Adipocyte (in vitro differentiated cells): ENCODE measurements around the gene CXCL11.
"Not testable (repeated sequence)": the region's sequence is repeated elsewhere in the genome, so short reads cannot be mapped to it uniquely, and the experiment has no call there.

Experiments used
- DNase-seq: peaks from one replicate; pipeline ENCODE4 v3.0.0-alpha.2; 2015; ENCODE audit warnings: low read depth
- H3K27me3 ChIP-seq: replicated peaks from 2 replicates; pipeline ENCODE4 v1.7.0; 2013; ENCODE audit warnings: mild to moderate bottlenecking, low read length, moderate library complexity; ENCODE audit not compliant: control insufficient read depth, insufficient read depth
- H3K36me3 ChIP-seq: 2 replicates; pipeline ENCODE4 v1.7.0; 2013; ENCODE audit warnings: low read length, mild to moderate bottlenecking, moderate library complexity; ENCODE audit not compliant: control insufficient read depth, insufficient read depth, severe bottlenecking
- H3K4me1 ChIP-seq: 2 replicates; pipeline ENCODE4 v1.7.0; 2013; ENCODE audit warnings: mild to moderate bottlenecking, low read length, moderate library complexity; ENCODE audit not compliant: control insufficient read depth, insufficient read depth
- H3K4me3 ChIP-seq: 2 replicates; pipeline ENCODE4 v1.7.0; 2013; ENCODE audit warnings: mild to moderate bottlenecking, low read length, moderate library complexity
- H3K9ac ChIP-seq: 2 replicates; pipeline ENCODE4 v1.7.0; 2013; ENCODE audit warnings: mild to moderate bottlenecking, low read length, moderate library complexity
- H3K9me3 ChIP-seq: 2 replicates; pipeline ENCODE4 v1.7.0; 2013; ENCODE audit warnings: mild to moderate bottlenecking, low read length, moderate library complexity; ENCODE audit not compliant: control insufficient read depth

Gene CXCL11

DNA sequence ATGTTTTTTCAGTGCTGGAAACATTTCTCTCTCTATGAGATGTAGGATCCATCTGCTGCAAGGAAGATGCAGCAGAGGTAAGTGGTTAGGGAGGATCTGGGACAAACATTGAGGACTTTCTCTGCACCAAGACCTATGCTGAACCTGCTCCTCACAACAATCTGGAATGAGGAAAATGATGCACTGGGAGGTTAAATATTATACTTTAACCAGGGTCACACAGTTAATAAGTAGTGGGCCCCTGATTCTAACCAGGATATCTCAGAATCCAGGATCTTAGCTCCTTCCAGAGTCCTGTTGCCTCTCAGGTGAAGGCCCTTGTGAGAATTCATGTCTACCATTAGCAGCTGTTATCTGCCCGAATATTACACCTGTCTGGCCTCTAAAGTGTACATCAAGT is 35.6 kb downstream of the CXCL11 start:
- no peak overlapping the region for H3K9ac ChIP-seq
- no peaks in the 10 kb centered on the region for H3K27me3 ChIP-seq
- H3K4me1 ChIP-seq, result no peaks in the 10 kb centered on the region
- H3K4me3 ChIP-seq, result no peak overlapping the region
- H3K36me3 ChIP-seq, result no peaks in the 10 kb centered on the region
- H3K9me3 ChIP-seq, result no peaks in the 10 kb centered on the region
- DNase-seq, result no peak

DNA sequence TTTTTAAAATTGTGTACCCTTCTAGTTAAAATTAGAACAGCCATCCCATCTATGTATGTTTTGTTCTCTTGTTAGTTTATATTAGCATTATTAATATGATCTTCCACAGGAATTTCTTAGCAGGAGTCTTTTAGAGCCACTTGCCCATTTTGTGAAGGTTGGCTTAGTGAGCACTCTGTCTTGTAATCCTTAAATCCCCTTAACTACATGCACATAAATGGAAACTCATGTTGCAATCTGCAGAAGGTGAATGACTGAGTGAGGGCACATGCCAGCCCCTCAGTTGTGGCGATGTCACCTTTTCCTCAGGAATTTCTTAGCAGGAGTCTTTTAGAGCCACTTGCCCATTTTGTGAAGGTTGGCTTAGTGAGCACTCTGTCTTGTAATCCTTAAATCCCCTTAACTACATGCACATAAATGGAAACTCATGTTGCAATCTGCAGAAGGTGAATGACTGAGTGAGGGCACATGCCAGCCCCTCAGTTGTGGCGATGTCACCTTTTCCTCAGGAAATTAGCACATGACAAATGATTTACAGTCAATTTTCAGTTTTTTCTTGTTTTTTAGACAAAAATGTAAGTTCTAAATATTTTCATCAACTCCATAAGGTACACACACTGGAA is 37.2 kb downstream of the CXCL11 start:
- not testable (repeated sequence) for H3K9me3 ChIP-seq, H3K9ac ChIP-seq, DNase-seq, H3K27me3 ChIP-seq, H3K36me3 ChIP-seq, H3K4me3 ChIP-seq, H3K4me1 ChIP-seq

DNA sequence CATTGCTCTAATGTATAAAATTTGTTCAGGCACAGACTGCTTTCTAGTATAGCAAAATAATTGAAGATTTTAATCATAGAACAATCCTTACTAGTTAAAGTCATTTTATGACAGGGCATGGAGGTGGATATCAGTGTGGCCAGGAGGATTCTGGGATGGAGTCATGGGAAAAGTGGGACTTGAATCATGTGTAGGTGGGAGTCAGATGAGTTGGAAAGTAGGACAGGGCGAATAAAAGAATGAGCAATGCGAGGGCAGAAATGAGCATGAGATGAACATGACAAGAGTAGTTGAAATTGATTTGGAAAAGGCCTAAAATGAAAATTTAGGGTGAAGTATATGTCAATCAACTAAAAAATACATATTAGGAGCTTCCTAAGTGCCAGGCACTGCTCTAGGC is 37.9 kb downstream of the CXCL11 start:
- Histone ChIP-seq H3K36me3 (no peaks in the 10 kb centered on the region), H3K27me3 (no peaks in the 10 kb centered on the region), H3K9ac (no peak overlapping the region), H3K4me3 (no peak overlapping the region), H3K9me3 (no peaks in the 10 kb centered on the region), H3K4me1 (no peaks in the 10 kb centered on the region)
- DNase-seq, result no peak

DNA sequence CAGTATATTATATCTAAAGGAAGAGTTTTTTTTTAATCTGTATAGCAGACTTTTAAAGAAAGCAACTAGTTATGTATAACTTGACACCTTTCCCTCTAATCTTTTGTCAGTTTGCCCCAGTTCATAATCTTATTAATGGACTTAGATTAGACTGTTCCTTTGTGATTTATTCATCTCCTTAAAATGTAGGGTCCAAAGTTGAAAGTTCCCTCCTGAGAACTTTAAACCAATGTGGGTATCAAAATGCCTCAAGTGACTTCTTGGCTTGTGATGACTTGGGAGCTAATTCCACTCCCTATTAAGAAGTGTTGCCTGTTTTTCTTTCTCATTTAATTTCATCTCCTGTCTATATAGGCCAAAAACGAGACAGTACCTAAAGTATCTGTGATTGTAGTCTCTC is 38.8 kb downstream of the CXCL11 start:
- no peak for DNase-seq
- no peak overlapping the region for H3K9ac ChIP-seq
- no peak overlapping the region for H3K4me3 ChIP-seq
- H3K36me3 ChIP-seq, result no peaks in the 10 kb centered on the region
- no peaks in the 10 kb centered on the region for H3K4me1 ChIP-seq
- no peaks in the 10 kb centered on the region for H3K9me3 ChIP-seq
- no peaks in the 10 kb centered on the region for H3K27me3 ChIP-seq

DNA sequence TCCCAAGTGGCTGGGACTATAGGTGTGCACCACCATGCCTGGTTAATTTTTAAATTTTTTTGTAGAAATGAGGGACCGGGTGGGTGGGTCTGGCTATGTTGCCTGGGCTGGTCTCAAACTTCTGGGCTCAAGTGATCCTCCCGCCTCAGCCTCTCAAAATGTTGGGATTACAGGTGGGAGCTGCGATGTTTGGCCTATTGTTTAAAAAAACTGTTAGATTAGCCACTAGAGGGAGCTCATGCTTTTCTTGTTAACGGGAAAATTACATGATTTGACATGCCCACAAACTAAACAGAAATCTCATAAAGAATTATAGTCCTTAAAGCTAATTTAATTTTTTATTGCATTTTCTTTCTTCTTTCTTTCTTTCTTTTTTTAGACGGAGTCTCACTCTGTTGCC is 40.1 kb downstream of the CXCL11 start:
- Histone ChIP-seq H3K4me1 (no peaks in the 10 kb centered on the region), H3K27me3 (no peaks in the 10 kb centered on the region), H3K9ac (no peak overlapping the region), H3K9me3 (no peaks in the 10 kb centered on the region), H3K4me3 (no peak overlapping the region), H3K36me3 (no peaks in the 10 kb centered on the region)
- DNase-seq, result peak; percentile 91

DNA sequence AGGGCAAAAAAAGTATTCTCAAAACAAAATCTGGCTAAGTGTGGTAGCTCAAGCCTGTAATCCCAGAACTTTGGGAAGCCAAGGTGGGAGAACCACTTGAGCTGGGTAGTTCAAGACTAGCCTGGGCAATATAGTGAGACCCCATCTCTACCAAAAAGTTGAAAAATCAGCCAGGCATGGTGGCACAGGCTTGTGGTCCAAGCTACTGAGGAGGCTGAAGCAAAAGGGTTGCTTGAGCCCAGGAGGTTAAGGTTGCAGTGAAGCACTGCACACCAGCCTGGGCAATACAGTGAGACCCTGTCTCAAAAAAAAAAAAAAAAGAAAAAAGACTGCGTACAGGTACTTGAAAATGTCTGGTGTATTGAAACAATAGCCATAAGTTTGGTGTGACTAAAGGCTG is 43.4 kb downstream of the CXCL11 start:
- no peaks in the 10 kb centered on the region for H3K27me3 ChIP-seq
- H3K4me3 ChIP-seq, result no peak overlapping the region
- no peak for DNase-seq
- no peaks in the 10 kb centered on the region for H3K9me3 ChIP-seq
- H3K9ac ChIP-seq, result no peak overlapping the region
- peaks cover 18% of the 10 kb centered on the region for H3K4me1 ChIP-seq
- no peaks in the 10 kb centered on the region for H3K36me3 ChIP-seq

DNA sequence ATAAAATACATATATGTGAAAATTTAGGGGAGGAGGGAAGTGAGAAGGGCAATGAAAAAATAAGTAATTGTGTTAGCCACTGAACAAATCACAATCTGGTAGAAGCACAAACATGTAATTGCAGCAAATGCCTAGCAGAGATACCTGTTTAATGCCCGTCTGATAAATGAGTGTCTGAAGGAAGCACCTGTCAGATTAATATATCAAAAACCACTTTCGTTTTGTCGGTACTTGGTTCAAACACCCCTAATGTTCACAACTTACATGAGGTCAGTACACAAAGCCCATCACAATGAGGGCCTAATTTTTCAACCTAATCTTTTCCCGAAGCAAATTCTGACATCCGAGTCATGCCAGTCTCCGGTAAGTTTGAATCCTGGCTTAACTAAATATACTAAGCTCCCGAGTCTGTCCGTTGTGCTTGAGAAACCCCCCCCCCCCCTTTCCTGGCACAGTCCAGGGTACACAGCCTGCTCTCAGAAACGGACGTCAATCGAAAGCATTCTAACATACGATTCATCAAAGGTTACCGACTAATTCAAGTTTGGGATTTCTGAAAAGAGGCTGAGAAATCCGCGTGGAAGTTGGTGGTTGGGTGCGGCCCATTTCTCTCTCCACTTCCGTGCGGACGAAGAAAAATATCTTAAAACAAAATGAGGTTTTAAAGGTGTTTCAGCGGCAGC is 45.9 kb downstream of the CXCL11 start:
- no peaks in the 10 kb centered on the region for H3K36me3 ChIP-seq
- H3K9ac ChIP-seq, result peak overlapping the region; percentile 97
- DNase-seq, result peak; percentile 54

DNA sequence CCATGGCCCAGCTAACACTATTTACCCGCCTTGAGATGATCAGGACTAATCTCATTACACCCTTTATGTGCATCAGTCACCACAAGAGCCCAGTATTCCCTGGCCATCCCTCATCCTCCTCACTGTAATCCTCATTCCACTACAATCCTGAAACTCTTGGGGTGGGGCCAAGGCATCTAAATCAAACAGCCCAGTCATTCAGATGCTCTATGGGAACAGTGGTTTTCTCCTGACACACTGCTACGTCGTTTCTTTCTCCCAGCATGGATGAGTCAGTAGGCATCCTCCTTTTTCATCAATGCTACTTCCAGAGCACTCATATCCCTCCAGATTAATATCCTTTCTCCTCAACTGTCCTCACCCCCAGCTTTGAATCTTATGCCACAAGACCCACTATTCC is 50.8 kb downstream of the CXCL11 start:
- Histone ChIP-seq H3K4me1 (peaks cover 18% of the 10 kb centered on the region), H3K9ac (no peak overlapping the region), H3K9me3 (no peaks in the 10 kb centered on the region), H3K36me3 (peaks cover 20% of the 10 kb centered on the region), H3K4me3 (no peak overlapping the region), H3K27me3 (no peaks in the 10 kb centered on the region)
- peak; percentile 45 for DNase-seq

More for the DNA sequence above, 45.9 kb downstream of the CXCL11 start:
- H3K27me3 ChIP-seq, result no peaks in the 10 kb centered on the region
- H3K4me3 ChIP-seq, result peak overlapping the region; percentile 89
- no peaks in the 10 kb centered on the region for H3K9me3 ChIP-seq
- H3K4me1 ChIP-seq, result peaks cover 18% of the 10 kb centered on the region
